Stimulated activated memory B cell treated with anti-CD40 and anti-IgM and Interleukin-4, amounts not matched to agents 10 μg/mL and 1 μg/mL and 100 μg/mL, for 72 hours (primary cell): ENCODE measurements around the gene GPR39.
"Not testable (repeated sequence)": the region's sequence is repeated elsewhere in the genome, so short reads cannot be mapped to it uniquely, and the experiment has no call there.

Experiments
- ATAC-seq: fragments of 150-1000 bp; cut with Tn5 transposase; 2 replicates; pipeline ENCODE4 v1.10.0; 2021
- H3K27ac Mint-ChIP-seq: one replicate; pipeline ENCODE4 v1.8.0; 2022; ENCODE audit warnings: mild to moderate bottlenecking, mixed read lengths
- H3K27me3 Mint-ChIP-seq: one replicate; pipeline ENCODE4 v1.8.0; 2022; ENCODE audit warnings: mixed read lengths
- H3K36me3 Mint-ChIP-seq: one replicate; pipeline ENCODE4 v1.8.0; 2022; ENCODE audit warnings: mixed read lengths
- H3K4me1 Mint-ChIP-seq: one replicate; pipeline ENCODE4 v1.8.0; 2022; ENCODE audit warnings: mixed read lengths
- H3K4me3 Mint-ChIP-seq: one replicate; pipeline ENCODE4 v1.8.0; 2022; ENCODE audit warnings: mild to moderate bottlenecking, moderate library complexity, mixed read lengths
- H3K9me3 Mint-ChIP-seq: one replicate; pipeline ENCODE4 v1.8.0; 2022; ENCODE audit warnings: mixed read lengths

GPR39 gene

GRCh38 chr2:132482821-132483220 lies 66.2 kb downstream of the GPR39 start:
- Mint-ChIP-seq H3K4me1 (no peaks in the 10 kb centered on the region), H3K27ac (no peak overlapping the region), H3K36me3 (no peaks in the 10 kb centered on the region), H3K9me3 (peaks cover 4% of the 10 kb centered on the region), H3K4me3 (no peak overlapping the region), H3K27me3 (peaks cover 16% of the 10 kb centered on the region)
- ATAC-seq = no peak

- Mint-ChIP-seq H3K36me3 (no peaks in the 10 kb centered on the region), H3K27ac (no peak overlapping the region), H3K9me3 (peaks cover 3% of the 10 kb centered on the region), H3K4me3 (no peak overlapping the region), H3K4me1 (no peaks in the 10 kb centered on the region), H3K27me3 (peaks cover 25% of the 10 kb centered on the region)
- no peak for ATAC-seq
Observed at GRCh38 chr2:132484144-132484543, 67.5 kb downstream of the GPR39 start.

- no peaks in the 10 kb centered on the region for H3K4me1 Mint-ChIP-seq
- peaks cover 2% of the 10 kb centered on the region for H3K9me3 Mint-ChIP-seq
- H3K27ac Mint-ChIP-seq = no peak overlapping the region
- H3K27me3 Mint-ChIP-seq = peaks cover 26% of the 10 kb centered on the region
- H3K4me3 Mint-ChIP-seq = no peak overlapping the region
- no peaks in the 10 kb centered on the region for H3K36me3 Mint-ChIP-seq
- ATAC-seq = no peak
Observed at GRCh38 chr2:132488491-132488890, 71.9 kb downstream of the GPR39 start.

- no peak for ATAC-seq
- no peaks in the 10 kb centered on the region for H3K36me3 Mint-ChIP-seq
- H3K27ac Mint-ChIP-seq = no peak overlapping the region
- no peaks in the 10 kb centered on the region for H3K4me1 Mint-ChIP-seq
- H3K4me3 Mint-ChIP-seq = no peak overlapping the region
- H3K27me3 Mint-ChIP-seq = peaks cover 26% of the 10 kb centered on the region
- H3K9me3 Mint-ChIP-seq = peaks cover 5% of the 10 kb centered on the region
Observed at GRCh38 chr2:132489150-132489549, 72.5 kb downstream of the GPR39 start.

DNA sequence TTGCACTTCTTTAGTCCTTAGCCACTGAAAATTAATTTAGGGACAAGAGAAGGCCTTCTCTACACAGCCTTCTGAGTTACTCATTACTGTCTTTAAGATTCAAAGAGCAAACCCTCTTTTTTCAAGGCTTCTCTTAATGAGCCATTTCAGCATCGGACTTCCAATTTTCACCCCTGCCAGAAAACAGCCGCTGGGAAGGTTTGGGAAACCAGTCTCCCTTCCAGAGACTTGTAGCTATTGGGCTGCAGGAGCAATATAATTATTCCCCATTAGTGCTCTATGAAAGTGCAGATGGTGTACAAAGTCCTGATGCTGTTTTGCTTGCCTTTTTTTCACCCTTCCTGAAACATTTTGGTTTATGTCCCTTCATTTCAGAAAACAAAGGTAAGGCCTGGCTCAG lies 79.3 kb downstream of the GPR39 start:
- no peaks in the 10 kb centered on the region for H3K4me1 Mint-ChIP-seq
- H3K9me3 Mint-ChIP-seq = peaks cover 8% of the 10 kb centered on the region
- H3K4me3 Mint-ChIP-seq = no peak overlapping the region
- ATAC-seq = no peak
- H3K27ac Mint-ChIP-seq = no peak overlapping the region
- H3K36me3 Mint-ChIP-seq = no peaks in the 10 kb centered on the region
- no peaks in the 10 kb centered on the region for H3K27me3 Mint-ChIP-seq

DNA sequence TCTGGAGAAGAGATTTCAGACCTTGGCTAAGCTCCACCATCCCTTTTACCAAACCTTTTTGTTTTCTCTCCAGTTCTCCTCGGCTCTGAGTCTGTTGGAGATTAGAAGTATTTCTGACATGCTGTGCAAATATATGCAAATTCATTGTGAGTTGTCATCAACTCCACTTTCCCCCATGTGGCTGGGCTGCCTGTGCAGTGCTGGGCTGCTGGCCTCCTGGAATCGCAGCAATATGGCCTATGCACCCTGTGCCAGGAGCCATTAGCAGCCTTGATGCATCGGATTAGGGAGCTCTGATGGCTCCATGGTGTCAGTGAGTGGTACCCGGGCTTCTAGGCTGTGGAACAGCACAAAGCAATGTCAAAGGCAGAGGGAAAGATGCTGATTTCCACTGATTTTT lies 80.0 kb downstream of the GPR39 start:
- H3K36me3 Mint-ChIP-seq = no peaks in the 10 kb centered on the region
- H3K9me3 Mint-ChIP-seq = peaks cover 11% of the 10 kb centered on the region
- H3K4me3 Mint-ChIP-seq = no peak overlapping the region
- H3K4me1 Mint-ChIP-seq = no peaks in the 10 kb centered on the region
- no peak for ATAC-seq
- H3K27me3 Mint-ChIP-seq = no peaks in the 10 kb centered on the region
- H3K27ac Mint-ChIP-seq = no peak overlapping the region

DNA sequence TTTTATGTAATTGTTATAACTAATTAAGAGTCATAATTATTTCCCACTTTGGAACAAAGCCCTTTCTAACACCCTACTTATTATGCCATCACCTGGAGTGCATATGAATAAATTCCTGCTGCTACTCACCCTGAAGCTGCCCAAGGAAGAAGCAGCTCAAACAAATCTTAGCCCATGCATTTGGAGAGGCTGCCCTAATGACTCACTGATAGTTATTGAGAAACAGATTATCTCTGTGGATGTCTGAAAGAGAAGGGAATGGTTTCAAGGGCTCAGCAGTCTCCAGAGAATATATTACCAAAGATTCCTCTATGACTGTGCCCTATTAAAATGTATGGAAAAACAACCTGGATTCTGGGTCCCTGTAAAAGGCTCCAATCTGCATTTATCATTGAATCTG lies 81.0 kb downstream of the GPR39 start:
- no peaks in the 10 kb centered on the region for H3K4me1 Mint-ChIP-seq
- ATAC-seq = no peak
- H3K4me3 Mint-ChIP-seq = no peak overlapping the region
- H3K9me3 Mint-ChIP-seq = peaks cover 11% of the 10 kb centered on the region
- H3K27ac Mint-ChIP-seq = no peak overlapping the region
- no peaks in the 10 kb centered on the region for H3K27me3 Mint-ChIP-seq
- H3K36me3 Mint-ChIP-seq = no peaks in the 10 kb centered on the region

DNA sequence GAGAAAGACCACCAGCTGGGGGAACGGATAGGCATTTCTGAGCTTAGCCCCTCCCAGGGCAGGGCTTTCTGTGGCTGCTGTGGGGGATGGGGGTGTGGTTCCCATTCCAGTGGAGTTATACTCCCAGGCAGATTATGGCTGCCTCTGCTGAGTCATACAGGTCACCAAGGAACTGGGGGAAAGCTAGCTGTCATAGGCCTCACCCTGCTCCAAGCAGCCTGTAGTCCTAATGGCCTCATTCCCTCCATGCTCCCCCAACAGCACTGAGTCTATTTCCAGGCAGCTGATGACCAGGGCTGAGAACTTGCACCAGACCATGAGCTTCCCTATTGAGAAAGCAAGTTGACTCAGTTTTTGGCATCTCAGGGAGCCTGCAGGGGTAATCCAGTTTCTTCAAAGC lies 87.1 kb downstream of the GPR39 start:
- H3K4me3 Mint-ChIP-seq = no peak overlapping the region
- ATAC-seq = no peak
- no peaks in the 10 kb centered on the region for H3K36me3 Mint-ChIP-seq
- no peak overlapping the region for H3K27ac Mint-ChIP-seq
- H3K9me3 Mint-ChIP-seq = peaks cover 28% of the 10 kb centered on the region
- no peaks in the 10 kb centered on the region for H3K4me1 Mint-ChIP-seq
- peaks cover 14% of the 10 kb centered on the region for H3K27me3 Mint-ChIP-seq

DNA sequence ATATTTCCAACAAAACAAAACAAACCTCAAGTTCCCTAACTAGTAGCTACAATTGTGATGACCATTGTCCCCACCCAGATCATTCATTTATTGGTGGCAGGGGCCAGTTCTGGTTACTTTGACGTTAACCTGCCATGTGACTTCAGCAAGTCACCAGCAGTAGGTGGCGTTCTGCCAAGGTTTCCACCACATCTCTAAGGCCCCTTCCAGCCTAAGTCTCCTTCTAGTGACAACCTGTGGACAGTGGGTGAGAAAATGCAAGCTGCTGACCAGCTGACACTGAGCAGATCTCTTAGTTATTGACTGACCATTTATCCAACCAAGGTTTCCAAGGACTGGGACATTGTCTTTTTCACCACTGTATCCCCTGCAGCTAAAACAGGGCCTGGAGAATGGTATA lies 98.4 kb downstream of the GPR39 start:
- Mint-ChIP-seq H3K4me3 (no peak overlapping the region), H3K27me3 (no peaks in the 10 kb centered on the region), H3K4me1 (no peaks in the 10 kb centered on the region), H3K9me3 (no peaks in the 10 kb centered on the region), H3K27ac (no peak overlapping the region), H3K36me3 (no peaks in the 10 kb centered on the region)
- ATAC-seq = no peak

- Mint-ChIP-seq H3K27ac (no peak overlapping the region), H3K4me3 (no peak overlapping the region), H3K36me3 (no peaks in the 10 kb centered on the region), H3K27me3 (peaks cover 6% of the 10 kb centered on the region), H3K4me1 (no peaks in the 10 kb centered on the region), H3K9me3 (no peaks in the 10 kb centered on the region)
- no peak for ATAC-seq
Observed at GRCh38 chr2:132517386-132517785, 100.8 kb downstream of the GPR39 start.

- ATAC-seq = no peak
- H3K27ac Mint-ChIP-seq = no peak overlapping the region
- H3K36me3 Mint-ChIP-seq = no peaks in the 10 kb centered on the region
- H3K4me3 Mint-ChIP-seq = no peak overlapping the region
- H3K27me3 Mint-ChIP-seq = peaks cover 6% of the 10 kb centered on the region
- no peaks in the 10 kb centered on the region for H3K9me3 Mint-ChIP-seq
- H3K4me1 Mint-ChIP-seq = no peaks in the 10 kb centered on the region
Observed at GRCh38 chr2:132518302-132518701, 101.7 kb downstream of the GPR39 start.

DNA sequence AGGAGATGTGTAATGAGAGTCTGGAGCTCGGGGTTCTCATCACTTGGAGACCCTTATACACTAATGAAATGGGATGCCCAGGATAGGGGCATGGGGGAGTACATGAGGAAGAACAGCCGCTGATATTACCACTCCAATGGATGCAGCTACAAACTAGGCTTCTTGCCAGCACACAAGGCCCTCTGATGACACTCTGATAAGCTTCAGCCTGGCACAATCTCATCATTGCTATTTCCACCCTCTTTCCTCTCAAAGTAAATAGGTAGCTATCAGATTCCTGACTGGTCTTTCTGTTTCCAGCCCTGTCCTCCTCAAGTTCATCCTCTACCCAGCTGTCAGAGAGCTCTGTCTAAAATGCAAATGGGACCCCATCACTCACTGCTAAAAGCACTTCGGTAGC lies 103.0 kb downstream of the GPR39 start:
- no peak overlapping the region for H3K27ac Mint-ChIP-seq

GRCh38 chr2:132521341-132521740 lies 104.7 kb downstream of the GPR39 start:
- no peaks in the 10 kb centered on the region for H3K4me1 Mint-ChIP-seq
- no peak overlapping the region for H3K27ac Mint-ChIP-seq
- ATAC-seq = no peak
- no peaks in the 10 kb centered on the region for H3K36me3 Mint-ChIP-seq
- H3K27me3 Mint-ChIP-seq = peaks cover 15% of the 10 kb centered on the region
- H3K4me3 Mint-ChIP-seq = no peak overlapping the region
- no peaks in the 10 kb centered on the region for H3K9me3 Mint-ChIP-seq

More for the DNA sequence above, 103.0 kb downstream of the GPR39 start:
- H3K4me1 Mint-ChIP-seq = no peaks in the 10 kb centered on the region
- H3K27me3 Mint-ChIP-seq = peaks cover 7% of the 10 kb centered on the region
- H3K9me3 Mint-ChIP-seq = no peaks in the 10 kb centered on the region
- no peak for ATAC-seq
- H3K36me3 Mint-ChIP-seq = no peaks in the 10 kb centered on the region
- no peak overlapping the region for H3K4me3 Mint-ChIP-seq

DNA sequence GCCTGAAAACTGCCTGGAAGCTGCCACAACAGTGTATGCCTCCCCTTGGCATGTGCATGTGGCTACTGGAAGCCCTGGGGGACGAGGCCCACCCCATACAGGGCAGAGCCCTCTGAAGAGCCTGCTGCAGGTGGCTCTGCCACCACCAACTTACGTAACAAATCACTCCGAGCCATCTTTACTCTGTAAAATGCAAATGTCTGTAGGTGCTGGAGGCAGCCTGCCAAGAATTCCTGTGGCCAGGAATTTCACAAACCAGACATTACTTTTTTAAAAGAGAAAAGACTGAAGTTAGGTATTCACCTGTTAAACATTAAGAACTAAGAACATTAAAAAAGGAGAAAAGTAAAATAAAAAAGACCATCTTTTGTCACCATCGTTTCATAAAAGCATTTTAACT lies 106.3 kb downstream of the GPR39 start:
- no peak for ATAC-seq
- peaks cover 19% of the 10 kb centered on the region for H3K27me3 Mint-ChIP-seq
- H3K27ac Mint-ChIP-seq = no peak overlapping the region
- H3K36me3 Mint-ChIP-seq = no peaks in the 10 kb centered on the region
- H3K4me3 Mint-ChIP-seq = no peak overlapping the region
- H3K4me1 Mint-ChIP-seq = no peaks in the 10 kb centered on the region
- no peaks in the 10 kb centered on the region for H3K9me3 Mint-ChIP-seq

DNA sequence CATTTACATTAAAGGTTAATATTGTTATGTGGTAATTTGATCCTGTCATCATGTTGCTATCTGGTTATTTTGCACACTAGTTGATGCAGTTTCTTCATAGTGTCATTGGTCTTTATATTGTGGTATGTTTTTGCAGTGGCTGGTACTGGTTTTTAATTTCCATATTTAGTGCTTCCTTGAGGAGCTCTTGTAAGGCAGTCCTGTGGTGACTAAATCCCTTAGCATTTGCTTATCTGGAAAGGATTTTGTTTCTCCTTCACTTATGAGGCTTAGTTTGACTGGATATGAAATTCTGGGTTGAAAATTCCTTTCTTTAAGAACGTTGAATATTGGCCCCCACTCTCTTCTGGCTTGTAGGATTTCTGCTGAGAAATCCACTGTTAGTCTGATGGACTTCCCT lies 120.5 kb downstream of the GPR39 start:
- peaks cover 13% of the 10 kb centered on the region for H3K9me3 Mint-ChIP-seq
- not testable (repeated sequence) for H3K27ac Mint-ChIP-seq, H3K4me3 Mint-ChIP-seq, H3K27me3 Mint-ChIP-seq, H3K4me1 Mint-ChIP-seq, H3K36me3 Mint-ChIP-seq, ATAC-seq

DNA sequence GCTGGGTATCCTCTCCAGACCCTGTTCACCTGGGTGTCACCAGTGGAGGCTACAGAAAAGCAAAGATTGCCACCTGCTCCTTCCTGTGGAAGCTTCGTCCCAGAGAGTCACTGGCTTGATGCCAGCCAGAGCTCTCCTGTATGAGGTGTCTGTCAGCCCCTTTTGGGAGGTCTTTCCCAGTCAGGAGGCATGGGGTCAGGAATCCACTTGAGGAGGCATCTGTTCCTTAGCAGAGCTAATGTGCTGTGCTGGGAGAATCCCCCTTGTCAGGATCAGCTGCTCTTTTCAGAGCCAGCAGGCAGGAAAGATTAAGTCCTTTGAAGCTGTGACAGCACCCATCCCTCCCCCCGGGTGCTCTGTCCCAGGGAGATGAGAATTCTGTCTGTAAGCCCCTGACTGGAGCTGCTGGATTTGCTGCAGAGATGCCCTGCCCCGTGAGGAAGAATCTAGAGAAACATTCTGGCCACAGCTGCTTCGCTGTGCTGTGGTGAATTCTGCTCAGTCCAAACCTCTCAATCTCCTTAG lies 121.8 kb downstream of the GPR39 start:
- Mint-ChIP-seq H3K27ac (no peak overlapping the region), H3K27me3 (no peaks in the 10 kb centered on the region), H3K4me1 (no peaks in the 10 kb centered on the region), H3K36me3 (no peaks in the 10 kb centered on the region), H3K9me3 (peaks cover 16% of the 10 kb centered on the region), H3K4me3 (no peak overlapping the region)
- ATAC-seq = no peak

DNA sequence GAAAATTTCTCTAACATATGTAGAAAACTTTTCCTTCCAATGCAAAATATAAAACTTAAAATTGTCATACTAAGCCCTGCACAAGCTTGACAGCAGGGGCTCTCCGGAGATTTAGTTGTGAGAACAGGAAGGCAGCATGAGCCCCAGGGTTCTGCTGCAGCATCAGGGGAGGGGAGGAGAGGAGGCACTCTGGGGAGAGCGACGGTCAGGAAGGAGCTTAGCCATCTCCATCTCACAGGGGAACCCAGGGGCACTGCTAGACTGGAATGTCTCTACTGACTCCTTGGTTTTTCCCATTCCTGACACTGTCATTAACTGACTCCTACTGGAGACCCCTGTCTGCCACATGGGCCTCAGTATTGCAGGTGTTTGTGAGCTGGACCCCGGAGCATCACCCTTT lies 123.6 kb downstream of the GPR39 start:
- H3K27ac Mint-ChIP-seq = no peak overlapping the region
- H3K36me3 Mint-ChIP-seq = no peaks in the 10 kb centered on the region
- ATAC-seq = no peak
- H3K9me3 Mint-ChIP-seq = peaks cover 17% of the 10 kb centered on the region
- H3K4me3 Mint-ChIP-seq = no peak overlapping the region
- H3K27me3 Mint-ChIP-seq = no peaks in the 10 kb centered on the region
- no peaks in the 10 kb centered on the region for H3K4me1 Mint-ChIP-seq
